Stromal cell of bone marrow (primary cell): ENCODE measurements around the gene PSMB5.
"Not testable (repeated sequence)": the region's sequence is repeated elsewhere in the genome, so short reads cannot be mapped to it uniquely, and the experiment has no call there.

Source experiments
- DNase-seq: peaks from one replicate; pipeline ENCODE4 v3.0.0-alpha.2; 2012; ENCODE audit warnings: low read depth

Gene PSMB5

DNA sequence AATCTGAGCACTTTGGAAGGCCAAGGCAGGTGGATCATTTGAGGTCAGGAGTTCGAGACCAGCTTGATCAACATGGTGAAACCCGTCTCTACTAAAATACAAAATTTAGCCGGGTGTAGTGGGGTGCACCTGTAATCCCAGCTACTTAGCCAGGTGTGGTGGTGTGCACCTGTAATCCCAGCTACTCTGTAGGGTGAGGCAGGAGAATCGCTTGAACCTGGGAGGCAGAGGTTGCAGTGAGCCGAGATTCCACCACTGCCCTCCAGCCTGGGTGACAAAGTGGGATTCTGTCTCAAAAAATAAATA is 21.0 kb downstream of the PSMB5 start:
- not testable (repeated sequence) for DNase-seq

DNA sequence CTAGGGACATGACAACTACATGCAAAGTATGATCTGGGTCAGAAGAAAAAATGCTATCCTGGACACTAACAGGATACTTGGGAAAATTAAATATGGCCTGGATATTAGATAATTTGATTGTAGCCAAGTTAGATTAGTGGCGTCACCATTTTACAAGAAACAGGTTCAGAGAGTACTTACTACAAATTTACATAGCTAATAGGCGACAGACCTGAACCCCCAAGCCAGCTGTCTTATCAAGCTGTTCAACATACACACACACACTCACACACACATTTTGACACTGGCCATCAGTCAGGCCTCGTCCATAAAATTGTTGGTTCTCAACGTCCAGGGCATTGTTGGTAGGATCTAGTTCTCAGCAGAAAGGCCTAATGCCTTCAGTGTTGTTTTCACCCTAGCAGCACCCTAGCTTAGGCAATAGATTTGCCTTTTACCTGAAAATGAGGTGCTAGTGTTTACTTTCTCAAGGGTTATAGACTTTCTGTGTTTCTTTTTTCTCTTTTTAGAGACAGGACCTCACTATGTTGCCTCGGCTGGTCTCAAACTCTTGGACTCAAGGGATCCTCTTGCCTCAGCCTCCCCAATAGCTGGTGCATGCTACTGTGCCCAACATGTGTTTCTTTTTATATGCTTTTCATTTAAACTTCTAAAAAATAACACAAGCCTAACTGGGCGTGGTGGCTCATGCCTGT is 21.5 kb downstream of the PSMB5 start:
- DNase-seq = no peak

GRCh38 chr14:23009939-23010726 is 24.6 kb downstream of the PSMB5 start, which contains the start of gene C14orf93:
TSS of gene C14orf93 (minus strand) at chr14:23010143. CDS start at chr14:22999023, 11,120 bp downstream.
- peak; percentile 43 for DNase-seq

DNA sequence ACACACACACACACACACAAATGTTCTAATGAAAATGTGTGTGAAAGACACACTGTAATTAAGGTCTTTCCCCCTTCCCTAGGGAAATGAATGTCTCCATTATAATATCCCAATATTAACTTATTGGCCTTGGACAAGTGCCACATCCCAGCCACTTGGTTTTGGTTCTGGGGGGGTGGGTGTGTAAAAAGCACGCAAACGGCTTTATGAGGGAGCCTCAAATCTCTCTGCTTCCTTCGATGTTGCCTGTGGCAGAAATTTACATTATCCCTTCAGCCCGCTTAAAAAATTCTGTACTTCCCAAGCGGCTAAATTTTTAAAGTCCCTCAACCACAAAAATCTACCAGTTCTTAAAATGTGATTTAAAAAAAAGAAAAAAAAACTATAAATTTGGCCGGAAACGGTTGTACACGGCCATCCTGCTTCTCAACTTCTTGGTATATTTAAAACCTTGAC is 25.2 kb downstream of the PSMB5 start:
- DNase-seq = no peak

DNA sequence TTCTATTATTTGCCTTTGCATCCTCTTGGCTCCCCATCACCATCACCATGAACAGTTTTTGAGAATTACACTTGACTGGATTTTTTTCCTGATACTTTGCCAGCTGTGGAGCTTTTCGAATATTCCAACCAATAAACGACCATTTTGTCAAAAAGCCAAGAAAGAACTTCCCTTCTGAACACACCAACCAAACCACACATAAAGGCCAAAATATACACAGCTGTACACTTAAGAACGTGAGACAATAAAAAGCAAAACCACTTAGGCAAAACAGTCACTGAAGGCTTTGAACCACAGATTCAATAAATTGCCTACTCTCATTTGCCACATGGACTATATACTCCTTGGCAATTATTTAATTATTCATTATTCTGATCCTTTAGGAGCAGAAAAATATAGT is 25.9 kb downstream of the PSMB5 start:
- no peak for DNase-seq

GRCh38 chr14:23006544-23007419 is 27.9 kb downstream of the PSMB5 start:
- peak; percentile 96 for DNase-seq

- DNase-seq = no peak
These were observed 28.5 kb downstream of the PSMB5 start for GRCh38 chr14:23006188-23006534.

DNA sequence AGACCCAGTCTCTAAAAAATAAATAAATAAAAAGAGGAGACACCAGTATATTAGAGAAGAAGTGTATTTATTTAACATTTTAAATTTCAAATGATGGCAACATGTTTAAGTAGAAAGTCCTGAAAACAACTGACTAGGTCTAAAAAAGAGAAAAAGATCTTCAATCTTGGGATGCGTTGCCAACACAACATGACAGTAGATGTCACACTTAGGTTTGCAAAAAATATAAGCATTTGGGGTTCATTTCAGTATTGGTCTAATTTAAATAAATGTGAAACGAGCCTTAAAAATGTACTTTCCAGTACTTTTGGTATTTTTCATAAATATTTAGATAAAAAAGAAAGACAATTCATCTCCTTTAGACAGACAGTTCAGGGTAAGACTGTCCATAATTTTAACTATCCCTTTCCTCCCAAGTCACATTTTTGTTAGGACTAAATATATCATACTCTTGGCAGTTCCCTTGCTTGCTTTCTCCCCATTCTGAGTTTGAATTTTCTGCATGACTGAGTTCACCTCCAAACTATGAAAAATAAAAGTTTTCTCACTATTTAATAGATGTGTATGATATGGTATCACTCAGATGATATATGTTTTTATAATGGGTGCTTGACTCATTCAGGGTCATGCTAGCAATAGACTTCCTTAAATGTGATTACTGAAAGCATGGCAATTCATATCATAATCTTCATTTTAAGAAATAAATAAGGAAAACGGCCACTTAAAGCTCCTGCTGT is 29.1 kb downstream of the PSMB5 start:
- DNase-seq = no peak

- DNase-seq = not testable (repeated sequence)
These were observed 30.4 kb downstream of the PSMB5 start for GRCh38 chr14:23004274-23004673.

GRCh38 chr14:23002592-23002991 is 32.1 kb downstream of the PSMB5 start:
- DNase-seq = no peak

DNA sequence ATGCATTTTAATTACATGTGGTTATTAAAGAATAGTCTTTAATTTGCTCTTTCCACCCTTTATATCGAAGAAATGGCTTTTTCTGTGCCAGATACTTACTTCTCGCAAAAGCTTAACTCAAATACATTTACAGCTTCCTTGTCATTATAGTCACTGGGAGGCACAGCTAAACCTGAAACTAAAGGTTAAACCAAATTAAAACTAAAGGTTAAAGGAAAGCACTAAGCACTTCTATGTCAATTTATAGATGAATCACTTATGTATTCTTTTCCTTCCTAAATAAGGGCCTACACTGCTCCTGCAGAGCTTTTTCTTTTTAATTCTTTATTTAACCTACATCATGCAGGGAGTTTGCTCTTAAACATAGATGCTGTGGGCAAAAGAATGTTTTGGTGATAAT is 33.8 kb downstream of the PSMB5 start:
- no peak for DNase-seq

- no peak for DNase-seq
These were observed 36.2 kb downstream of the PSMB5 start for GRCh38 chr14:22998329-22999012.

GRCh38 chr14:22997676-22998323 is 36.9 kb downstream of the PSMB5 start:
- DNase-seq = no peak

- DNase-seq = no peak
These were observed 37.7 kb downstream of the PSMB5 start for GRCh38 chr14:22996768-22997654.

GRCh38 chr14:22995889-22996625 is 38.6 kb downstream of the PSMB5 start:
- DNase-seq = no peak

DNA sequence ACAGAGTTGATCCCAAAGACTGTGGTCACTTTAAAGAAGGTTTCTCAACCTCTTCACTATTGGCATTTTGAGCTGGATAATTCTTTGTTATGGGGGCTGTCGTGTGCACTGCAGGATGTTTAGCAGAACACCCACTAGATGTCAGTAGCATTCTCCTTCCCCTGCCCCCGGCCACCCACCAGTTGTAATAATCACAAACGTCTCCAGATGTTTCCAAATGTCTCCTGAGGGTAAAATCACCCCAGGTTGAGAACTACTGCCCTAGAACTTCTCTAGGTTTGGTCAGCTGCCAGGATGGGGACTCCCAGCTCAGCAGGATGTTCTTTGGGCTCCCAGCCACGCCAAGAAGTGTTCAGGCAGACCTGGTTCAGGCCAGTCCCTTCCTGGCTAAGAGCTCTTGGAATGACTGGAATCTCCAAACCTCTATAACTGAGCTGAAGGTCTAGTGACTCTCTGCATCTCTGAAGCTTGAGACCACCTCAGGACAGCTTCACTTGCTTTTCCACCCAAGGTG is 39.9 kb downstream of the PSMB5 start:
- no peak for DNase-seq

- no peak for DNase-seq
These were observed 41.2 kb downstream of the PSMB5 start for GRCh38 chr14:22993517-22993916.

- DNase-seq = peak; percentile 59
These were observed 42.8 kb downstream of the PSMB5 start for GRCh38 chr14:22991852-22992251.

GRCh38 chr14:22987291-22987690 is 47.4 kb downstream of the PSMB5 start:
- DNase-seq = no peak
